Measurements from ENCODE around the gene VSX2.

VSX2 gene

GRCh38 chr14:74286736-74287135, 47.5 kb downstream of the VSX2 start:
- H3K9me3 ChIP-seq (ENCODE audit: control insufficient read depth, low read length) = no peaks in the 10 kb centered on the region
- H3K4me1 ChIP-seq (ENCODE audit: control insufficient read depth, insufficient read depth, low read length, poor library complexity, severe bottlenecking) = no peaks in the 10 kb centered on the region
- whole genome bisulfite sequencing, 2 experiments (ENCODE audit: insufficient coverage in 2 of 2) = 91 to 96% methylated on average over 4 to 6 of the region's 7 CpGs
- H3K4me3 ChIP-seq (ENCODE audit: extremely low read depth, insufficient read depth, low read length, poor library complexity, severe bottlenecking) = no peak overlapping the region
- no peak overlapping the region for H3K27ac ChIP-seq (ENCODE audit: low read depth, low read length, severe bottlenecking)
- peaks cover 86% of the 10 kb centered on the region for H3K36me3 ChIP-seq (ENCODE audit: control insufficient read depth, insufficient read depth, low read length)

- Histone ChIP-seq H3K27ac (ENCODE audit: low read depth, low read length, severe bottlenecking) (no peak overlapping the region), H3K9me3 (ENCODE audit: control insufficient read depth, low read length) (no peaks in the 10 kb centered on the region), H3K4me3 (ENCODE audit: extremely low read depth, insufficient read depth, low read length, poor library complexity, severe bottlenecking) (no peak overlapping the region), H3K4me1 (ENCODE audit: control insufficient read depth, insufficient read depth, low read length, poor library complexity, severe bottlenecking) (no peaks in the 10 kb centered on the region), H3K36me3 (ENCODE audit: control insufficient read depth, insufficient read depth, low read length) (peaks cover 88% of the 10 kb centered on the region)
- WGBS, 2 experiments (ENCODE audit: insufficient coverage in 2 of 2) = 98 to 100% methylated on average over 4 to 5 of the region's 5 CpGs
These were observed 50.6 kb downstream of the VSX2 start for GRCh38 chr14:74289801-74290200.

GRCh38 chr14:74290415-74290814, 51.2 kb downstream of the VSX2 start:
- Histone ChIP-seq H3K27ac (ENCODE audit: low read depth, low read length, severe bottlenecking) (no peak overlapping the region), H3K9me3 (ENCODE audit: control insufficient read depth, low read length) (no peaks in the 10 kb centered on the region), H3K36me3 (ENCODE audit: control insufficient read depth, insufficient read depth, low read length) (peaks cover 87% of the 10 kb centered on the region), H3K4me3 (ENCODE audit: extremely low read depth, insufficient read depth, low read length, poor library complexity, severe bottlenecking) (no peak overlapping the region), H3K4me1 (ENCODE audit: control insufficient read depth, insufficient read depth, low read length, poor library complexity, severe bottlenecking) (no peaks in the 10 kb centered on the region)
- 86 to 91% methylated on average over 4 to 6 of the region's 7 CpGs for WGBS, 2 experiments (ENCODE audit: insufficient coverage in 2 of 2)

GRCh38 chr14:74292061-74292460, 52.8 kb downstream of the VSX2 start:
- H3K36me3 ChIP-seq (ENCODE audit: control insufficient read depth, insufficient read depth, low read length) = peaks cover 87% of the 10 kb centered on the region
- H3K27ac ChIP-seq (ENCODE audit: low read depth, low read length, severe bottlenecking) = no peak overlapping the region
- H3K4me3 ChIP-seq (ENCODE audit: extremely low read depth, insufficient read depth, low read length, poor library complexity, severe bottlenecking) = no peak overlapping the region
- no peaks in the 10 kb centered on the region for H3K9me3 ChIP-seq (ENCODE audit: control insufficient read depth, low read length)
- no peaks in the 10 kb centered on the region for H3K4me1 ChIP-seq (ENCODE audit: control insufficient read depth, insufficient read depth, low read length, poor library complexity, severe bottlenecking)
- WGBS, 2 experiments (ENCODE audit: insufficient coverage in 2 of 2) = 87 to 95% methylated on average over 10 to 11 of the region's 11 CpGs

- no peaks in the 10 kb centered on the region for H3K9me3 ChIP-seq (ENCODE audit: control insufficient read depth, low read length)
- H3K36me3 ChIP-seq (ENCODE audit: control insufficient read depth, insufficient read depth, low read length) = peaks cover 87% of the 10 kb centered on the region
- no peak overlapping the region for H3K27ac ChIP-seq (ENCODE audit: low read depth, low read length, severe bottlenecking)
- no peaks in the 10 kb centered on the region for H3K4me1 ChIP-seq (ENCODE audit: control insufficient read depth, insufficient read depth, low read length, poor library complexity, severe bottlenecking)
- no peak overlapping the region for H3K4me3 ChIP-seq (ENCODE audit: extremely low read depth, insufficient read depth, low read length, poor library complexity, severe bottlenecking)
- no CpG with 5 or more reads among the region's 2 CpGs for WGBS, 2 experiments (ENCODE audit: insufficient coverage in 2 of 2)
These were observed 54.4 kb downstream of the VSX2 start for GRCh38 chr14:74293606-74294005.

GRCh38 chr14:74296037-74296467, 56.8 kb downstream of the VSX2 start:
- H3K4me1 ChIP-seq (ENCODE audit: control insufficient read depth, insufficient read depth, low read length, poor library complexity, severe bottlenecking) = peaks cover 14% of the 10 kb centered on the region
- WGBS, 2 experiments (ENCODE audit: insufficient coverage in 2 of 2) = 94% methylated on average over 5 to 8 of the region's 9 CpGs

GRCh38 chr14:74297986-74298385, 58.7 kb downstream of the VSX2 start:
- H3K4me3 ChIP-seq (ENCODE audit: extremely low read depth, insufficient read depth, low read length, poor library complexity, severe bottlenecking) = no peak overlapping the region
- H3K36me3 ChIP-seq (ENCODE audit: control insufficient read depth, insufficient read depth, low read length) = peaks cover 58% of the 10 kb centered on the region
- H3K4me1 ChIP-seq (ENCODE audit: control insufficient read depth, insufficient read depth, low read length, poor library complexity, severe bottlenecking) = peaks cover 14% of the 10 kb centered on the region
- H3K27ac ChIP-seq (ENCODE audit: low read depth, low read length, severe bottlenecking) = no peak overlapping the region
- no peaks in the 10 kb centered on the region for H3K9me3 ChIP-seq (ENCODE audit: control insufficient read depth, low read length)
- 85 to 98% methylated on average over 8 to 10 of the region's 10 CpGs for WGBS, 2 experiments (ENCODE audit: insufficient coverage in 2 of 2)

More at GRCh38 chr14:74296037-74296467, 56.8 kb downstream of the VSX2 start:
- Histone ChIP-seq H3K36me3 (ENCODE audit: control insufficient read depth, insufficient read depth, low read length) (peaks cover 77% of the 10 kb centered on the region), H3K27ac (ENCODE audit: low read depth, low read length, severe bottlenecking) (no peak overlapping the region), H3K9me3 (ENCODE audit: control insufficient read depth, low read length) (no peaks in the 10 kb centered on the region), H3K4me3 (ENCODE audit: extremely low read depth, insufficient read depth, low read length, poor library complexity, severe bottlenecking) (no peak overlapping the region)

GRCh38 chr14:74299061-74299545, 59.9 kb downstream of the VSX2 start:
- peaks cover 14% of the 10 kb centered on the region for H3K4me1 ChIP-seq (ENCODE audit: control insufficient read depth, insufficient read depth, low read length, poor library complexity, severe bottlenecking)
- no peak overlapping the region for H3K4me3 ChIP-seq (ENCODE audit: extremely low read depth, insufficient read depth, low read length, poor library complexity, severe bottlenecking)
- peak overlapping the region; percentile 79 for H3K27ac ChIP-seq (ENCODE audit: low read depth, low read length, severe bottlenecking)
- no peaks in the 10 kb centered on the region for H3K9me3 ChIP-seq (ENCODE audit: control insufficient read depth, low read length)
- WGBS, 2 experiments (ENCODE audit: insufficient coverage in 2 of 2) = 54% methylated on average over 8 to 10 of the region's 10 CpGs
- H3K36me3 ChIP-seq (ENCODE audit: control insufficient read depth, insufficient read depth, low read length) = peaks cover 48% of the 10 kb centered on the region

GRCh38 chr14:74301594-74302151, 62.4 kb downstream of the VSX2 start:
- Histone ChIP-seq H3K36me3 (ENCODE audit: control insufficient read depth, insufficient read depth, low read length) (peaks cover 33% of the 10 kb centered on the region), H3K27ac (ENCODE audit: low read depth, low read length, severe bottlenecking) (peak overlapping the region; percentile 71), H3K4me3 (ENCODE audit: extremely low read depth, insufficient read depth, low read length, poor library complexity, severe bottlenecking) (peak overlapping the region; percentile 71), H3K9me3 (ENCODE audit: control insufficient read depth, low read length) (no peaks in the 10 kb centered on the region), H3K4me1 (ENCODE audit: control insufficient read depth, insufficient read depth, low read length, poor library complexity, severe bottlenecking) (peaks cover 14% of the 10 kb centered on the region)
- 22 to 30% methylated on average over 17 to 18 of the region's 22 CpGs for WGBS, 2 experiments (ENCODE audit: insufficient coverage in 2 of 2)

GRCh38 chr14:74302152-74302628, 62.9 kb downstream of the VSX2 start:
- 0% methylated on average over 2 of the region's 6 CpGs for WGBS, 2 experiments (ENCODE audit: insufficient coverage in 2 of 2)
- Histone ChIP-seq H3K36me3 (ENCODE audit: control insufficient read depth, insufficient read depth, low read length) (peaks cover 28% of the 10 kb centered on the region), H3K27ac (ENCODE audit: low read depth, low read length, severe bottlenecking) (peak overlapping the region; percentile 71), H3K4me1 (ENCODE audit: control insufficient read depth, insufficient read depth, low read length, poor library complexity, severe bottlenecking) (peaks cover 14% of the 10 kb centered on the region), H3K9me3 (ENCODE audit: control insufficient read depth, low read length) (no peaks in the 10 kb centered on the region), H3K4me3 (ENCODE audit: extremely low read depth, insufficient read depth, low read length, poor library complexity, severe bottlenecking) (peak overlapping the region; percentile 71)

Measured in mesodermal cell (in vitro differentiated cells).